RWPE1 (cell line): ENCODE measurements around the gene FOXF2.

Source experiments
- CTCF ChIA-PET: fragments of 350-600 bp; sonication (Branson Sonifier 250); formaldehyde crosslinking; extraction: SDS; loops from one replicate; lab custom pipeline; 2021; lab: Yijun Ruan, JAX
- POLR2A ChIA-PET: fragments of 400-600 bp; formaldehyde crosslinking; extraction: SDS; loops from one replicate; lab custom pipeline; 2020; ENCODE audit warnings: antibody characterized with exemption; ENCODE audit not compliant: low non-redundant PET; lab: Yijun Ruan, JAX
- DNase-seq: peaks from one replicate; pipeline ENCODE4 v3.0.0; 2012; ENCODE audit warnings: low spot score
- H3K27ac ChIP-seq: fragments of 450-650 bp; 2 replicates; pipeline ENCODE4 v1.5.1; 2017
- TF ChIP-seq, protein P1 (sequence below): fragments of 450-650 bp; conservative IDR thresholded peaks from 2 replicates; pipeline ENCODE4 v1.5.1; 2017; ENCODE audit warnings: low read depth, mild to moderate bottlenecking

The FOXF2 gene

DNA sequence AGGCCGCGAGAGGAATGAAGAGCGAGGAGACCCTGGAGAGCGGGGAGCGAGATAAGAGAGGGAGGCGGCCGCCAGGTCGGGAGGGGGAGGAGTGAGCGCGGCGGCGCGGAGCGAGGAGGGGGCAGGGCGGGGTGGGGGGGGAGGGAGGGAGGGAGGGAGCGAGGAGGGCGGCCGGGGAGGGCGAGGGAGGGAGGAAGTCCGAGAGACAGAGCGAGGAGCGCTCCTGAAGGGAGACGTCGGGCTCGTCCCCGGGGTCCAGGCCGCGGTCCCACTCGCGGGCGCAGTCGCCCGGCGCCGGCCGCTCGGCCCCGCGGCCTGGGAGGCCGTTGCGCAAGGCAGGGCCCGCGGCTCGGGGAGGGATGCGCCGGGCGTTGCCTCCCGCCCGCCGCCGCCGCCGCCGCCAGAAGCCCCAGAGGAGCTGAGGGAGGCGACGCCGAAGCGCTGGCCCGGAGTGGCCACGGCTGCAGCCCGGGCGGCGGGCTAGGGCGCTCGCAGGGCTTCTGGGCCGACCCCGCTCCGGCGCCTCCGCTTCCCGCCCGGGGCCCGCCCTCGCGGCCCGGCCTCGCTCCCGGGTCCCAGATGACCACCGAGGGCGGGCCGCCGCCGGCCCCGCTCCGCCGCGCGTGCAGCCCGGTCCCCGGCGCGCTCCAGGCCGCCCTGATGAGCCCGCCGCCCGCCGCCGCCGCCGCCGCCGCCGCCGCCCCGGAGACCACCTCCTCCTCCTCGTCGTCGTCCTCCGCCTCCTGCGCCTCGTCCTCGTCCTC lies at the start of gene FOXF2:
TSS of gene FOXF2 (plus strand) at position 208 of the 764 bp plus-strand sequence. CDS start at position 580, 372 bp downstream.
- DNase-seq = no peak
- POLR2A ChIA-PET = no interaction called here
- no peak within 1 kb of the TSS for H3K27ac ChIP-seq
- CTCF ChIA-PET = interaction anchor here (0.6 to 0.7 kb wide), 2 partner anchors 251 to 594 kb away, joined by 3 to 4 read pairs; no protein-coding TSS in a partner anchor
- TF ChIP-seq, protein P1, sequence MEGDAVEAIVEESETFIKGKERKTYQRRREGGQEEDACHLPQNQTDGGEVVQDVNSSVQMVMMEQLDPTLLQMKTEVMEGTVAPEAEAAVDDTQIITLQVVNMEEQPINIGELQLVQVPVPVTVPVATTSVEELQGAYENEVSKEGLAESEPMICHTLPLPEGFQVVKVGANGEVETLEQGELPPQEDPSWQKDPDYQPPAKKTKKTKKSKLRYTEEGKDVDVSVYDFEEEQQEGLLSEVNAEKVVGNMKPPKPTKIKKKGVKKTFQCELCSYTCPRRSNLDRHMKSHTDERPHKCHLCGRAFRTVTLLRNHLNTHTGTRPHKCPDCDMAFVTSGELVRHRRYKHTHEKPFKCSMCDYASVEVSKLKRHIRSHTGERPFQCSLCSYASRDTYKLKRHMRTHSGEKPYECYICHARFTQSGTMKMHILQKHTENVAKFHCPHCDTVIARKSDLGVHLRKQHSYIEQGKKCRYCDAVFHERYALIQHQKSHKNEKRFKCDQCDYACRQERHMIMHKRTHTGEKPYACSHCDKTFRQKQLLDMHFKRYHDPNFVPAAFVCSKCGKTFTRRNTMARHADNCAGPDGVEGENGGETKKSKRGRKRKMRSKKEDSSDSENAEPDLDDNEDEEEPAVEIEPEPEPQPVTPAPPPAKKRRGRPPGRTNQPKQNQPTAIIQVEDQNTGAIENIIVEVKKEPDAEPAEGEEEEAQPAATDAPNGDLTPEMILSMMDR = no peak

DNA sequence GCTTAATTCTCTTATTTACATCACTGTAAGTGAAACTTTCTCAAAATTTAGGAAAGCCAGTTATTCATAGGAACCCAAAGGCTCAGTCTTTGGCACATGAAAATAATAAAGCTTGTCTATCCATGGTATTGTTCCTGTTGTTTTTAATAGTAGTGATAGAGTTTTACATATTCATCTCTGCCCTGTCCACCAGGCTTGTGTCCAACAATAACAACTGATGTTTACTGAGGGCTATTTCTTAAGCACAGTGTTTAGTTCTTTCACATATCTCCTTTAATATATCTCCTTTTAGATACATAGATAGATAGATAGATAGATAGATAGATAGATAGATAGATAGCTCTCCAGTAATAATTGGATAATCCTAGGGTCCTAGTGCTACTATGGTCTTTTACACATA lies 43.3 kb upstream of the FOXF2 start:
- no peak overlapping the region for H3K27ac ChIP-seq
- DNase-seq = no peak
- TF ChIP-seq, protein P1 = no peak
- CTCF ChIA-PET = interaction anchor here (0.5 to 1.7 kb wide), 2 partner anchors 10 to 548 kb away, joined by 3 to 4 read pairs; no protein-coding TSS in a partner anchor
- POLR2A ChIA-PET = no interaction called here

DNA sequence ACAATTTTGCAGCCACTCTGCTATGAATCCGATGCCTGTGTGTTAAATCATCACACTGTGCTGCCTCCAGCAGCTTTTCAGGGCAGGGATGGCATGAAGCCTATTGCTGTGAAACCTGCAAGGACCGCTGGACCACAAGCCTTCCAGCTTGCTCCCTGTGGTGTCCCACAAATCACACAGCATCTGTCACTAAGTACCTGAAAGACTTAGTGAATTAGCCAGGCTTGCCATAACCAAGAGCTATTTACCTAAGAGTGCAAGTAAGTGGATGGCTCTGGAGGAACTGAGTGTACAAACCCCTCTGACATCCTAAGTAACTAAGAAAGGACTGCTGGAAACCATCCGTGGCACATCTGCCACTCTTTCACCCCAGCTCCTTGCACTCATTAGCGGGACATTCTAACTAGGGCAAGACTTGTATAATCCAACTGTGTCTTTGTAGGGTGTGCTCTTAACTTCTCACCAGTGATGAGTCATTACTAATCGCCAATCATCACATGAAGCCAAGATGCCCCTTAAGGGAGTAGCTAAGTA lies 42.8 kb upstream of the FOXF2 start:
- TF ChIP-seq, protein P1 = no peak
- ChIA-PET POLR2A (no interaction called here), CTCF (interaction anchor here (0.5 to 1.7 kb wide), 2 partner anchors 11 to 549 kb away, joined by 3 to 4 read pairs; no protein-coding TSS in a partner anchor)
- H3K27ac ChIP-seq = no peak overlapping the region
- DNase-seq = no peak

DNA sequence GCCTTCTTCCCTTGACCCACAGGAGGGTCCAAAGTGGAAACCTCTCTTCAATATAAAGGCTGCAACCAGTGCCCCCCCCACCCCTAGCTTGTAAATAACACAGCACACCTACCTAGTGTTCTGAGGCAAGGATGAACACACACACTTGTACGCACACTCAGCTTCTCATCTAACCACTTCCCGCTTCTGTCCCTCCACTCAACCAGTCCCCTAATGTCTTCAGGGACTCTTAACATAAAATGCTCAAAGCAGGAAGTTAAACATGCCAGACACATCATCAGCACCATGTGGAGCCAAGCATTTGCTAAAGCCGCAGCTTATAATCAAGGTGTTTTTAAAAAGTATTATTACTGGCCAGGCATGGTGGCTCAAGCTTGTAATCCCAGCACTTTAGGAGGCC lies 42.2 kb upstream of the FOXF2 start:
- POLR2A ChIA-PET = no interaction called here
- no peak for DNase-seq
- CTCF ChIA-PET = interaction anchor here (0.6 kb wide), 1 partner anchor 460 kb away, joined by 3 read pairs; no protein-coding TSS in a partner anchor
- H3K27ac ChIP-seq = no peak overlapping the region
- TF ChIP-seq, protein P1 = no peak

DNA sequence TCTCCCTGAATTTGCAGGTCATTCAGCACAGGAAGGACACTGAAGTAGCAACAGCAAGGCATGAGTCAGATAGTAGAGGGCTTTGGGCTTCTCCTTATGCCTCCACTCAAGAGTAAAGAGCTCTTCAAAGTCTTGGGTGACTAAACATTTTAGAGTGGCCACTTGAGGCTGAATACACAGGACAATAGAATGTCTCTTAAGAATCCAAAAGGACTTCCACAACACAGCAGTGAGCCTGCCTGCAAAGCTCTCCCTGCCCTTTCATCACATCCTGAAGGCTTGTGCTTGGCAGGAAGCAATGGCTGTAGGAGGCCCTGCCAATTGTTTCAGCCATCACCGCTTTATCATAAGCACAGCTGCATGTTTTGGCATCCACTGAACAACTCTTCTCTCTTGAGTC lies 40.7 kb upstream of the FOXF2 start:
- CTCF ChIA-PET = interaction anchor here (0.5 to 0.6 kb wide), 2 partner anchors 9 to 15 kb away, joined by 4 read pairs; no protein-coding TSS in a partner anchor
- no peak for DNase-seq
- H3K27ac ChIP-seq = no peak overlapping the region
- POLR2A ChIA-PET = no interaction called here
- TF ChIP-seq, protein P1 = no peak

DNA sequence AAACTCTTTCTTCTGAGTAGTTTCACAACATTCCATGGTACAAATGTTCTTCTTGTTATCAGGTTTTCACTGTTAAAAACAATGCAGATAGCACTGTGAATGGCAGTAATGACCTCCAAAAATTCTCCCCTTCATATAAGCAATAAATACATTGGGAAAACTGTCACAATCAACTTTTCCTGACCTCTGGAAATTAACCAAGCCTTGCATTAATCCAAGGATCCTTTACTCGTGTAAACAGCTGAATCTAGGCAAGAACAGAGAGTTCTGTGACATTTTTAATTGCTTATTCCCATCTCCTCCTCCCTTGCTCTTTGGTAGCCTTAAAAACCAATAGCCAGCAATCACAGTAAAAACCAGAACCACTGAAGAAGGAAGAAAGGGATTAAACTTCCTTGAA lies 39.7 kb upstream of the FOXF2 start:
- TF ChIP-seq, protein P1 = no peak
- no peak for DNase-seq
- H3K27ac ChIP-seq = no peak overlapping the region
- POLR2A ChIA-PET = no interaction called here
- CTCF ChIA-PET = no interaction called here
